ENCODE data around the gene NECTIN2.
"Not testable (repeated sequence)": the region's sequence is repeated elsewhere in the genome, so short reads cannot be mapped to it uniquely, and the experiment has no call there.

NECTIN2 gene

DNA sequence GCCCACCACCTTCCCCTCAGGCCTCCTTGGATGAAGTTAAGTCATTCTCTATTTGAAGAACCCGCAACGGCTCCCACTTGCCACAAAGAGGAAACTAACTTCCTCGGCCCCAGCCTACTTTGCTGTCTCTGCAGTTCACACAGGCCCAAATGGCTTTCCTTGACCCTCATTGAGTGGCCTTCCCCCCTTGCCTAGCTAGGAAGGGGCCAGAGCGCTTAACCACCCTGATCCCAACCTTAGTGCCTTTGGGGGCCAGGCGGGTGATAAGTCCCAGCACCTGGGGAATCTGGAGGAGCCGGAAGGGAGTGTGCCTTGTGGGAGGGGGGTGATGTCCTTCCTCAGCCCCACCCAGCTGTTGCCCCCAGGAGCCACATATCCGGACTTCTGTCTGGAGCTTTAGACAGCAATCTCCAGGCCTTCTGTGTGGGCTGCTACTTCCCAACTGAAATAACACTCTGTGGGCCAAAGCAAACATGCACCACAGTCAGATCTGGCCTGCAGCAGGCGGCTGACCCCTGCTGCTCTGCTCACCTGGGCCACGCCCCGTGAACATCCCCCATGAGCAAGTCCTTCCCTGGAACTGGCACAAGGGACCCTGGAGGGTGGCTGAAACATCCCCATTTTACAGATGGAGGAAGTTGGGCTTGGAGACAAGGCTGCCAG lies 10.5 kb downstream of the NECTIN2 start:
- H3K4me3 ChIP-seq (ENCODE audit: low read depth, low read length) = no peak overlapping the region
- TF ChIP-seq, protein P1, sequence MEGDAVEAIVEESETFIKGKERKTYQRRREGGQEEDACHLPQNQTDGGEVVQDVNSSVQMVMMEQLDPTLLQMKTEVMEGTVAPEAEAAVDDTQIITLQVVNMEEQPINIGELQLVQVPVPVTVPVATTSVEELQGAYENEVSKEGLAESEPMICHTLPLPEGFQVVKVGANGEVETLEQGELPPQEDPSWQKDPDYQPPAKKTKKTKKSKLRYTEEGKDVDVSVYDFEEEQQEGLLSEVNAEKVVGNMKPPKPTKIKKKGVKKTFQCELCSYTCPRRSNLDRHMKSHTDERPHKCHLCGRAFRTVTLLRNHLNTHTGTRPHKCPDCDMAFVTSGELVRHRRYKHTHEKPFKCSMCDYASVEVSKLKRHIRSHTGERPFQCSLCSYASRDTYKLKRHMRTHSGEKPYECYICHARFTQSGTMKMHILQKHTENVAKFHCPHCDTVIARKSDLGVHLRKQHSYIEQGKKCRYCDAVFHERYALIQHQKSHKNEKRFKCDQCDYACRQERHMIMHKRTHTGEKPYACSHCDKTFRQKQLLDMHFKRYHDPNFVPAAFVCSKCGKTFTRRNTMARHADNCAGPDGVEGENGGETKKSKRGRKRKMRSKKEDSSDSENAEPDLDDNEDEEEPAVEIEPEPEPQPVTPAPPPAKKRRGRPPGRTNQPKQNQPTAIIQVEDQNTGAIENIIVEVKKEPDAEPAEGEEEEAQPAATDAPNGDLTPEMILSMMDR (IDR thresholded peaks at IDR 0.05; ENCODE audit: control insufficient read depth, extremely low read depth, insufficient read depth) = no peak
- no peak for DNase-seq (ENCODE audit: low read depth)

DNA sequence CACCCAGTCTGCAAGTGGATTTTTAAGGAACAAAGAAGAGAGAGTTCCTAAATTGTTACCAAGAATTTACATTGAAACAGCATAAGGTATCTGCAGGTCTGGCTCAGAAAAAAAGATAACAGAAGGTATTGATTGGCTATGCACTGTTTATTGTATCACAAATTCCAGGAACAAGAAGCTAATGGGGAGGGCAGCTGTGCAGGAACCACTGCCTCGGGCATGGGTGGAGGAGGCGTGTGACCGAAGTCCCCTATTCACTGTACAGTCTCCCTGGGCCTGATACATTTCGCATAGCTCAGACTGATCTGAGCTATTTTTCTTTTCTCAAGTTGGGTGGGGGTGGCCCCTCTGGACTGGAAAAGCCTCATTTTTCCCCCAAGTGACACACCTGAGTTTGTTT lies 11.7 kb downstream of the NECTIN2 start:
- TF ChIP-seq, protein P1 (IDR thresholded peaks at IDR 0.05; ENCODE audit: control insufficient read depth, extremely low read depth, insufficient read depth) = no peak
- no peak for DNase-seq (ENCODE audit: low read depth)
- H3K4me3 ChIP-seq (ENCODE audit: low read depth, low read length) = no peak overlapping the region

DNA sequence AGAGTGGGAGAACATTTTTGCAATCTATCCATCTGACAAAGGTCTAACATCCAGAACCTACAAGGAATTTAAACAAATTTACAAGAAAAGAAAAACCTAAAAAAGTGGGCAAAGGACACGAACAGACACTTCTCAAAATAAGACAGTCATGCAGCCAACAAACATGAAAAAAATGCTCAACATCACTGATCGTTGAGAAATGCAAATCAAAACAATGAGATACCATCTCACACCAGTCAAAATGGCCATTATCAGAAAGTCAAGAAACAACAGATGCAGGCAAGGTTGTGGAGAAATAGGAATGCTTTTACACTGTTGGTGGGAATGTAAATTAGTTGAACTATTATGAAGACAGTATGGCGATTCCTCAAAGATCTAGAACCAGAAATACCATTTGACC lies 15.5 kb downstream of the NECTIN2 start:
- DNase-seq (ENCODE audit: low read depth); H3K4me3 ChIP-seq (ENCODE audit: low read depth, low read length): not testable (repeated sequence)

DNA sequence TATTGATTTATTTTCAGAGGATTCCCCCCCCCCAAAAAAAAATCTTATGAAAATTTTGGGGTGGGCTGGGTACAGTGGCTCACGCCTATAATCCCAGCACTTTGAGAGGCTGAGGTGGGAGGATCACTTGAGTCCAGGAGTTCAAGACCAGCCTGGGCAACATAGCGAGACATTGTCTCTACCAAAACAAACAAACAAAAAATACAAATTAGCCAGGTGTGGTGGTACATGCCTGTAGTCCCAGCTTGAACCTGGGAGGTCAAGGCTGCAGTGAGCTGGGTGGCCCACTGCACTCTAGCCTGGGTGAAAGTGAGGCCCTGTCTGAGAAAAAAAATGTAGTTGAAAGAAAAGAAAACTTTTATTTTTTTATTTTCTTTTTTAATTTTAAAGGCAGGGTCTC lies 17.9 kb downstream of the NECTIN2 start:
- H3K4me3 ChIP-seq (ENCODE audit: low read depth, low read length) = no peak overlapping the region
- no peak for DNase-seq (ENCODE audit: low read depth)
- TF ChIP-seq, protein P1 (IDR thresholded peaks at IDR 0.05; ENCODE audit: control insufficient read depth, extremely low read depth, insufficient read depth) = no peak

DNA sequence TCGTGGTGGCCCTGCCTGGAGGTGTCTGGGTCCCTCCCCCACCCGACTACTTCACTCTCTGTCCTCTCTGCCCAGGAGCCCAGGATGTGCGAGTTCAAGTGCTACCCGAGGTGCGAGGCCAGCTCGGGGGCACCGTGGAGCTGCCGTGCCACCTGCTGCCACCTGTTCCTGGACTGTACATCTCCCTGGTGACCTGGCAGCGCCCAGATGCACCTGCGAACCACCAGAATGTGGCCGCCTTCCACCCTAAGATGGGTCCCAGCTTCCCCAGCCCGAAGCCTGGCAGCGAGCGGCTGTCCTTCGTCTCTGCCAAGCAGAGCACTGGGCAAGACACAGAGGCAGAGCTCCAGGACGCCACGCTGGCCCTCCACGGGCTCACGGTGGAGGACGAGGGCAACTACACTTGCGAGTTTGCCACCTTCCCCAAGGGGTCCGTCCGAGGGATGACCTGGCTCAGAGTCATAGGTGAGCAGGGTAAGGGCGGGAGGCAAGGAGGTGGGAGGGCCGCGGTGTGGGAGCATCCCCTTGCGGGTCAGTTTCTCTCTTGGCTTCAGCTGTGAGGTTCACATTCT lies 19.2 kb downstream of the NECTIN2 start:
- H3K4me3 ChIP-seq (ENCODE audit: low read depth, low read length) = no peak overlapping the region
- TF ChIP-seq, protein P1 (IDR thresholded peaks at IDR 0.05; ENCODE audit: control insufficient read depth, extremely low read depth, insufficient read depth) = no peak

DNA sequence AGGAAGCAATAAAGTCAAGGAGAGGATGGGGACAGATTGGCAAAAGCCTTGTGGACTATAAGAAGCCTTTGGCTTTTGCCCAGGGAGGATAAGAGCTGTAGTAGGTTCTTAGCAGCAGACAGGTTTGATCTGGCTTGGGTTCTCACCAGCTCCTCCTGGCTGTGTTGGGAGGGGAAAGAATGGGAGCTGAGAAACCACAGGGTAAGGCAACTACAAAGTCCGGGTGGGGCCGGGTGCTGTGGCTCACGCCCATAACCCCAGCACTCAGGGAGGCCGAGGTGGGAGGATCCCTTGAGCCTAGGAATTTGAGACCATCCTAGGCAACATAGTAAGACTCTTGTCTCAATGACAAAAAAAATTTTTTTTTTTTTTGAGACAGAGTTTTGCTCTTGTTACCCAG lies 20.6 kb downstream of the NECTIN2 start:
- no peak overlapping the region for H3K4me3 ChIP-seq (ENCODE audit: low read depth, low read length)
- TF ChIP-seq, protein P1 (IDR thresholded peaks at IDR 0.05; ENCODE audit: control insufficient read depth, extremely low read depth, insufficient read depth) = no peak
- DNase-seq (ENCODE audit: low read depth) = no peak

More for the DNA sequence above, 19.2 kb downstream of the NECTIN2 start:
- no peak for DNase-seq (ENCODE audit: low read depth)

DNA sequence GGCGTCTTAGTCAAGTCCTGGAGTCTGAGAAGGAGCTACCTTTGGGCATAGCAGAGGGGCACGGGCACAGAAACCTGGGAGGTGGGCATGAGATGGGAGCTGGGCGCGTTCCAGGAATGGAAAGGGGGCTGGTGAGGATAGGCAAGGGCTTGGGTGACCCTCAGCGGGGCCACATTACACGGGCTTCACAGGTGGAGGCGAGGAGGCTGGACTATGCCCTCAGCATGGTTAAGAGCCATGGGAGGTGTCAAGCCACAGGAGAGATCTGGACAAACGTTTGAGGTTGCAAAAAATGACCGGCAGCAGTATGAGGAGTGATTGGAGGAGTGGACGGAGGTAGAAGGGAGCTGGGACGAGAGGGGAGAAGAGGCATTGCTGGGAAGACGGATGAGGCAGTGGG lies 21.5 kb downstream of the NECTIN2 start:
- TF ChIP-seq, protein P1 (IDR thresholded peaks at IDR 0.05; ENCODE audit: control insufficient read depth, extremely low read depth, insufficient read depth) = no peak
- no peak for DNase-seq (ENCODE audit: low read depth)
- H3K4me3 ChIP-seq (ENCODE audit: low read depth, low read length) = no peak overlapping the region

Data from LNCaP clone FGC (cell line).